ENCODE measurements around the gene HRH2. TPM values are rescaled to one million over a fixed set of nuclear protein-coding genes. Genes with fewer than 3 reads are reported as not detected.
"Not testable (repeated sequence)": the region's sequence is repeated elsewhere in the genome, so short reads cannot be mapped to it uniquely, and the experiment has no call there.

HRH2 gene
- total RNA-seq, 1 donor from 2014 or later: 2.9 TPM

GRCh38 chr5:175614861-175615260 lies 43.0 kb upstream of the HRH2 start:
- no peaks in the 10 kb centered on the region for H3K4me1 Mint-ChIP-seq (ENCODE audit: unreplicated experiment)
- peaks cover 31% of the 10 kb centered on the region for H3K27me3 Mint-ChIP-seq
- no peak overlapping the region for H3K4me3 Mint-ChIP-seq
- H3K36me3 Mint-ChIP-seq: no peaks in the 10 kb centered on the region
- no peak overlapping the region for H3K27ac Mint-ChIP-seq
- no peak for DNase-seq (ENCODE audit: extremely low spot score, unreplicated experiment)
- H3K9me3 Mint-ChIP-seq: no peaks in the 10 kb centered on the region
- no peak for TF ChIP-seq CTCF (conservative IDR thresholded peaks at IDR 0.05)

GRCh38 chr5:175616083-175616482 lies 41.8 kb upstream of the HRH2 start:
- Mint-ChIP-seq H3K4me3 (no peak overlapping the region), H3K4me1 (ENCODE audit: unreplicated experiment) (no peaks in the 10 kb centered on the region), H3K27me3 (peaks cover 27% of the 10 kb centered on the region), H3K27ac (no peak overlapping the region), H3K9me3 (no peaks in the 10 kb centered on the region), H3K36me3 (no peaks in the 10 kb centered on the region)
- no peak for TF ChIP-seq CTCF (conservative IDR thresholded peaks at IDR 0.05)
- no peak for DNase-seq (ENCODE audit: extremely low spot score, unreplicated experiment)

GRCh38 chr5:175616527-175616926 lies 41.3 kb upstream of the HRH2 start:
- not testable (repeated sequence) for H3K4me1 Mint-ChIP-seq (ENCODE audit: unreplicated experiment); DNase-seq (ENCODE audit: extremely low spot score, unreplicated experiment); H3K36me3 Mint-ChIP-seq; H3K9me3 Mint-ChIP-seq; H3K27ac Mint-ChIP-seq; H3K4me3 Mint-ChIP-seq
- peaks cover 23% of the 10 kb centered on the region for H3K27me3 Mint-ChIP-seq

GRCh38 chr5:175617447-175617846 lies 40.4 kb upstream of the HRH2 start:
- H3K27ac Mint-ChIP-seq: no peak overlapping the region
- H3K36me3 Mint-ChIP-seq: no peaks in the 10 kb centered on the region
- H3K4me3 Mint-ChIP-seq: no peak overlapping the region
- no peaks in the 10 kb centered on the region for H3K4me1 Mint-ChIP-seq (ENCODE audit: unreplicated experiment)
- H3K27me3 Mint-ChIP-seq: peaks cover 19% of the 10 kb centered on the region
- no peaks in the 10 kb centered on the region for H3K9me3 Mint-ChIP-seq
- DNase-seq (ENCODE audit: extremely low spot score, unreplicated experiment): no peak
- peak; percentile 15 for TF ChIP-seq CTCF (conservative IDR thresholded peaks at IDR 0.05)

GRCh38 chr5:175620527-175620926 lies 37.3 kb upstream of the HRH2 start:
- no peaks in the 10 kb centered on the region for H3K36me3 Mint-ChIP-seq
- TF ChIP-seq CTCF (conservative IDR thresholded peaks at IDR 0.05): no peak
- H3K27me3 Mint-ChIP-seq: peaks cover 8% of the 10 kb centered on the region
- H3K27ac Mint-ChIP-seq: no peak overlapping the region
- H3K4me3 Mint-ChIP-seq: no peak overlapping the region
- no peak for DNase-seq (ENCODE audit: extremely low spot score, unreplicated experiment)
- H3K4me1 Mint-ChIP-seq (ENCODE audit: unreplicated experiment): no peaks in the 10 kb centered on the region
- no peaks in the 10 kb centered on the region for H3K9me3 Mint-ChIP-seq

- Mint-ChIP-seq H3K27ac (no peak overlapping the region), H3K27me3 (peaks cover 8% of the 10 kb centered on the region), H3K9me3 (no peaks in the 10 kb centered on the region), H3K4me1 (ENCODE audit: unreplicated experiment) (no peaks in the 10 kb centered on the region), H3K36me3 (no peaks in the 10 kb centered on the region), H3K4me3 (no peak overlapping the region)
- no peak for DNase-seq (ENCODE audit: extremely low spot score, unreplicated experiment)
- TF ChIP-seq CTCF (conservative IDR thresholded peaks at IDR 0.05): no peak
Observed at GRCh38 chr5:175621971-175622370, 35.9 kb upstream of the HRH2 start.
